ENCODE data around the gene SH2B2.

The SH2B2 gene

DNA sequence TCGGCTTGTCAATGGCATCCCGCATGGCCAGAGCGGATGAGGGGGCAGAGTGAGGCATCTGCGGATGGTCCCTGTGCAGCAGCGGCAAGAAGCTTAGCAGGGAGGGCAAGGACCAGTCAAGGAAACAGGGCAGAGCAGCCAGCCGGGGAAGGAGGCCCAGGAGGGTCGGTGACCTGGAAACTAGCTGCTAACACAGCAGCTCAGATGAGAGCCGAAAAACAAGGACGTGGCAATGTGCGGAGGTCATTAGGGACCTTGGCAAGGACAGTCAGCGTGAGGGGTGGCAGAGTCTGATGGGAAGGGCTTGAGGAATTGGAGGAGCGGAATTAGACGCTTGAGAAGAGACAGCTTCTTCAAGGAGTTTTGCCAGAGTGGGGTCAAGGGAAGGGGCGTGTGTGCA is 20.1 kb upstream of the SH2B2 start:
- TF ChIP-seq, protein P1, sequence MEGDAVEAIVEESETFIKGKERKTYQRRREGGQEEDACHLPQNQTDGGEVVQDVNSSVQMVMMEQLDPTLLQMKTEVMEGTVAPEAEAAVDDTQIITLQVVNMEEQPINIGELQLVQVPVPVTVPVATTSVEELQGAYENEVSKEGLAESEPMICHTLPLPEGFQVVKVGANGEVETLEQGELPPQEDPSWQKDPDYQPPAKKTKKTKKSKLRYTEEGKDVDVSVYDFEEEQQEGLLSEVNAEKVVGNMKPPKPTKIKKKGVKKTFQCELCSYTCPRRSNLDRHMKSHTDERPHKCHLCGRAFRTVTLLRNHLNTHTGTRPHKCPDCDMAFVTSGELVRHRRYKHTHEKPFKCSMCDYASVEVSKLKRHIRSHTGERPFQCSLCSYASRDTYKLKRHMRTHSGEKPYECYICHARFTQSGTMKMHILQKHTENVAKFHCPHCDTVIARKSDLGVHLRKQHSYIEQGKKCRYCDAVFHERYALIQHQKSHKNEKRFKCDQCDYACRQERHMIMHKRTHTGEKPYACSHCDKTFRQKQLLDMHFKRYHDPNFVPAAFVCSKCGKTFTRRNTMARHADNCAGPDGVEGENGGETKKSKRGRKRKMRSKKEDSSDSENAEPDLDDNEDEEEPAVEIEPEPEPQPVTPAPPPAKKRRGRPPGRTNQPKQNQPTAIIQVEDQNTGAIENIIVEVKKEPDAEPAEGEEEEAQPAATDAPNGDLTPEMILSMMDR (IDR thresholded peaks at IDR 0.05; ENCODE audit: extremely low read depth, missing control alignments), result no peak
- no peak for DNase-seq (ENCODE audit: low spot score)

- no peak for DNase-seq (ENCODE audit: low spot score)
- TF ChIP-seq, protein P1 (IDR thresholded peaks at IDR 0.05; ENCODE audit: extremely low read depth, missing control alignments), result no peak
Measured at GRCh38 chr7:102268635-102269034, 18.0 kb upstream of the SH2B2 start.

GRCh38 chr7:102270178-102270887 is 16.3 kb upstream of the SH2B2 start:
- TF ChIP-seq, protein P1 (IDR thresholded peaks at IDR 0.05; ENCODE audit: extremely low read depth, missing control alignments), result no peak
- no peak for DNase-seq (ENCODE audit: low spot score)

GRCh38 chr7:102271158-102271798 is 15.4 kb upstream of the SH2B2 start:
- TF ChIP-seq, protein P1 (IDR thresholded peaks at IDR 0.05; ENCODE audit: extremely low read depth, missing control alignments), result no peak
- DNase-seq (ENCODE audit: low spot score), result no peak

DNA sequence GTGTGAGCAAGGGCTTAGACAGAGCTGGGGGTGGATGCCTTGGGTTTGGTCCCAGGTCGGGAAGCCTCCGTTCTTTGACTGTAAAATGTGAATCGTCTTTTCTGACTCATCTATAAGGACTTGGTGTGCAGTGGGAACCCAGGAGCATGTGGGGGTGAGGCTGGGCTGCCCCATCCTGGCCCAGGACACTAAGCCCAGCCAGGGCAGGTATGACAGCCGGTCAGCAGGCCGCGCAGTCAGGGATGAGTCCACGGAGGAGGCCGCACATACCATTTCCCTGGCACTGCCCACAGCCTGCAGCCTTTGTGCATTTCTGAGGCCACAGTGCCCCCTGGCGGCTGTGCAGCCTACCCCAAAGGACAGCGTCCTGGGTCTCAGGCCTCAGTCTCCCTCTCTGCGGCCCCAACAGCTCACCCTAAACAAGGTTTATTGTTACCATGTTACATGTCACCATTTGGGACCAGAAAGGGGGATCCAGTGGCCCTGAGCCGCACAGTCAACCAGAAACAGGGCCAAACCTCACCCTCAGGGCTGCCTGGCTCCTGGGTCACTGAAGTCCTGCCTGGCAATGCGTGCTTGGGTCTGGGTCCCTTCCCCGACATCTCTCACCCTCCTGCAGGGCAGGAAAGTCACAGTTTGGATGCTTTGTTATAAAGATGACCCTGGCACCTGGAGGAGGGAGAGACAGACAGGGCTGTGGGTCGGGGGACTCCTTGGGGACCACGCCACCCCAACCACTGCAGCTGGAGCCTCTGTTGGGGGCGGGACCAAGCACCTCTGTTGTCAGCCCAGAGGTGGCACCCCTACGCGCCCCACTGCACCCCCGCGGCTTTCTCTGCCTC is 14.4 kb upstream of the SH2B2 start:
- TF ChIP-seq, protein P1 (IDR thresholded peaks at IDR 0.05; ENCODE audit: extremely low read depth, missing control alignments), result peak; percentile 80
- DNase-seq (ENCODE audit: low spot score), result peak; percentile 83

- DNase-seq (ENCODE audit: low spot score), result no peak
- TF ChIP-seq, protein P1 (IDR thresholded peaks at IDR 0.05; ENCODE audit: extremely low read depth, missing control alignments), result no peak
Measured at GRCh38 chr7:102272917-102273748, 13.5 kb upstream of the SH2B2 start.

Measured in GM20000 (cell line).